ENCODE results near the gene ZNF2. TPM values are rescaled to one million over a fixed set of nuclear protein-coding genes. Genes with fewer than 3 reads are reported as not detected.

ZNF2 gene
- polyA plus RNA-seq, 2 of the 4 experiments (the other 2 are of a cell fraction), result 4.2 to 4.6 TPM

Other genes with a start within 250 kb of the ZNF2 start
- gene MAL, start 140.1 kb upstream of the ZNF2 start, polyA plus RNA-seq (2011; rRNA removed), result 0.08 TPM in 1 of 2 replicates, not detected in the other
- not detected in 3 replicates for gene MAL, start 140.1 kb upstream of the ZNF2 start, polyA plus RNA-seq (2017; fragmentation: RNase III; extraction: RNeasy Plus Mini Kit Qiagen cat#74134 plus additional on column Dnase treatment)
- 96.4 and 123 TPM in 2 replicates for gene MRPS5, start 44.0 kb upstream of the ZNF2 start, polyA plus RNA-seq (2011; rRNA removed)
- 102 to 108 TPM (median 103 TPM) in 3 replicates for gene MRPS5, start 44.0 kb upstream of the ZNF2 start, polyA plus RNA-seq (2017; fragmentation: RNase III; extraction: RNeasy Plus Mini Kit Qiagen cat#74134 plus additional on column Dnase treatment)
- gene ZNF514, start 6.0 kb upstream of the ZNF2 start, polyA plus RNA-seq (2011; rRNA removed), result 14.0 and 15.0 TPM in 2 replicates
- 10.6 to 12.8 TPM (median 11.2 TPM) in 3 replicates for gene ZNF514, start 6.0 kb upstream of the ZNF2 start, polyA plus RNA-seq (2017; fragmentation: RNase III; extraction: RNeasy Plus Mini Kit Qiagen cat#74134 plus additional on column Dnase treatment)
- 1.8 and 2.1 TPM in 2 replicates for gene ZNF892, start 41.7 kb downstream of the ZNF2 start, polyA plus RNA-seq (2011; rRNA removed)
- 0.72 to 0.84 TPM (median 0.79 TPM) in 3 replicates for gene ZNF892, start 41.7 kb downstream of the ZNF2 start, polyA plus RNA-seq (2017; fragmentation: RNase III; extraction: RNeasy Plus Mini Kit Qiagen cat#74134 plus additional on column Dnase treatment)
- 0.08 and 0.13 TPM in 2 replicates for gene PROM2, start 108.6 kb downstream of the ZNF2 start, polyA plus RNA-seq (2011; rRNA removed)
- 0.04 to 0.16 TPM (median 0.09 TPM) in 3 replicates for gene PROM2, start 108.6 kb downstream of the ZNF2 start, polyA plus RNA-seq (2017; fragmentation: RNase III; extraction: RNeasy Plus Mini Kit Qiagen cat#74134 plus additional on column Dnase treatment)
- 0.13 and 0.25 TPM in 2 replicates for gene KCNIP3, start 131.5 kb downstream of the ZNF2 start, polyA plus RNA-seq (2011; rRNA removed)
- gene KCNIP3, start 131.5 kb downstream of the ZNF2 start, polyA plus RNA-seq (2017; fragmentation: RNase III; extraction: RNeasy Plus Mini Kit Qiagen cat#74134 plus additional on column Dnase treatment), result 0.70 to 0.94 TPM (median 0.84 TPM) in 3 replicates
- 33.0 and 35.2 TPM in 2 replicates for gene FAHD2A, start 236.9 kb downstream of the ZNF2 start, polyA plus RNA-seq (2011; rRNA removed)
- gene FAHD2A, start 236.9 kb downstream of the ZNF2 start, polyA plus RNA-seq (2017; fragmentation: RNase III; extraction: RNeasy Plus Mini Kit Qiagen cat#74134 plus additional on column Dnase treatment), result 25.8 to 30.6 TPM (median 28.1 TPM) in 3 replicates